Measurements from ENCODE around the gene TSHZ3. TPM values are rescaled to one million over a fixed set of nuclear protein-coding genes. Genes with fewer than 3 reads are reported as not detected.

The TSHZ3 gene
- total and polyA plus RNA-seq, 7 donors = 0.53 to 6.7 (median 2.2) TPM

DNA sequence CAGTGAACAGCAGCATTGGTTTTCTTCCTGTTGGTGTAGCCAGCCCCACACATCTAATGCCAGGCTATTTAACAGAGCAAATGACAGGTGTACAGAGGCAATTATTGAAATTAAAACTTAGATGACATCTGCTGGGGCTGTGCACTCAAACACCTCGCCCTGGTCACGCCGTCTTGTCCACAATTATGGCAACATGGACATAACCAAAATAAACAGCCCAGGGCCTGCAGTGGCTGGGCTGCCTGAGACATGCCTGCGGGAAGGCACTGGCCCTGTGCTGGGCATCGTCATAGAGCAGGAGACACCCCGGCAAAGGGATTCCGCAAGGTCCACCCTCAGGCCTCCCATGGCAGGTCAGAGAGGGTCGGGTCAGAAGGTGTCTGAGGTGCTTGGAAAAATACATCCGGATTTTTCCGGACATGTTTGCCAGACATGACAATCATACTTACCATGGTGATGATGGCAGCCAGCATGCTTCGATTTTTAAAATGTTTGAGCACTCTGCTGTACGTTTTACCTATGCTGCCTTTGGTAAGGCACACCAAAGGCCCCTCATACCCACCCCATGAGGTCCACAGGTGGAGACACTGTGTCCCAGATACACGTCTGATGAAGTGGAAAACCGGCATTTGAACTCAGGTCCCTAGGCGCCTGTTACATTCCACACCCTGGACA is 47.8 kb downstream of the TSHZ3 start:
- Histone ChIP-seq H3K27ac (no peak overlapping the region), H3K36me3 (ENCODE audit: insufficient read depth in 1 of 2, low read depth in 1 of 2) (no peaks in the 10 kb centered on the region), H3K27me3 (ENCODE audit: insufficient read depth in 3 of 3, low read length in 2 of 3) (no peaks in the 10 kb centered on the region), H3K9me3 (no peaks in the 10 kb centered on the region), H3K4me3 (no peak overlapping the region), H3K4me1 (no peaks in the 10 kb centered on the region)
- no peak for ATAC-seq
- TF ChIP-seq, protein P1, sequence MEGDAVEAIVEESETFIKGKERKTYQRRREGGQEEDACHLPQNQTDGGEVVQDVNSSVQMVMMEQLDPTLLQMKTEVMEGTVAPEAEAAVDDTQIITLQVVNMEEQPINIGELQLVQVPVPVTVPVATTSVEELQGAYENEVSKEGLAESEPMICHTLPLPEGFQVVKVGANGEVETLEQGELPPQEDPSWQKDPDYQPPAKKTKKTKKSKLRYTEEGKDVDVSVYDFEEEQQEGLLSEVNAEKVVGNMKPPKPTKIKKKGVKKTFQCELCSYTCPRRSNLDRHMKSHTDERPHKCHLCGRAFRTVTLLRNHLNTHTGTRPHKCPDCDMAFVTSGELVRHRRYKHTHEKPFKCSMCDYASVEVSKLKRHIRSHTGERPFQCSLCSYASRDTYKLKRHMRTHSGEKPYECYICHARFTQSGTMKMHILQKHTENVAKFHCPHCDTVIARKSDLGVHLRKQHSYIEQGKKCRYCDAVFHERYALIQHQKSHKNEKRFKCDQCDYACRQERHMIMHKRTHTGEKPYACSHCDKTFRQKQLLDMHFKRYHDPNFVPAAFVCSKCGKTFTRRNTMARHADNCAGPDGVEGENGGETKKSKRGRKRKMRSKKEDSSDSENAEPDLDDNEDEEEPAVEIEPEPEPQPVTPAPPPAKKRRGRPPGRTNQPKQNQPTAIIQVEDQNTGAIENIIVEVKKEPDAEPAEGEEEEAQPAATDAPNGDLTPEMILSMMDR (IDR thresholded peaks at IDR 0.05) = no peak
- intact Hi-C loops (cut with DNase I) = no loop called here
- no peak for DNase-seq
- WGBS, 3 donors = 67 to 76% (median 70%) methylated on average over 15 of the region's 15 CpGs

DNA sequence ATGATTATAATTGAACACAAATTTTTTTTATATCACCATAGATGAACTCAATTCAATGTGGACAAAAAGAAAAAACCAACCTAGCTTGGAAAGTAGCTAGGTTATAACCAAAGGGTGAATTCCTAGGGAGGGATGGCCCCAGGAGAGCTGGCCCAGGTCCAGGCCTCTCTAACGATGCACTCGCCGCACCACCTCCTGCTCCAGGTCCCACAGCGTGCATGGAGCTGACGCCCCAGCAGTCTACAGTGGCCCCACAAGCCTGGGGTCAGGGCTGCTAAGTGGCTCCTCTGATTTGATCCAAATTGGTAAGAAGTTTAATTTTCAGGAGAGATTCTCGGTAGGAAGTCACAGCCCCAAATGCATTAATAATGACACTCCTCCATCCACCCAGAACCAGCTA is 48.8 kb downstream of the TSHZ3 start:
- H3K36me3 ChIP-seq (ENCODE audit: insufficient read depth in 1 of 2, low read depth in 1 of 2) = no peaks in the 10 kb centered on the region
- H3K27ac ChIP-seq = no peak overlapping the region
- 68 to 77% (median 74%) methylated on average over 6 of the region's 6 CpGs for WGBS, 3 donors
- H3K4me3 ChIP-seq = no peak overlapping the region
- TF ChIP-seq, protein P1 (IDR thresholded peaks at IDR 0.05) = no peak
- H3K27me3 ChIP-seq (ENCODE audit: insufficient read depth in 3 of 3, low read length in 2 of 3) = no peaks in the 10 kb centered on the region
- H3K9me3 ChIP-seq = no peaks in the 10 kb centered on the region
- no peaks in the 10 kb centered on the region for H3K4me1 ChIP-seq
- ATAC-seq (no peak), DNase-seq (no peak)
- intact Hi-C loops (cut with DNase I) = no loop called here

DNA sequence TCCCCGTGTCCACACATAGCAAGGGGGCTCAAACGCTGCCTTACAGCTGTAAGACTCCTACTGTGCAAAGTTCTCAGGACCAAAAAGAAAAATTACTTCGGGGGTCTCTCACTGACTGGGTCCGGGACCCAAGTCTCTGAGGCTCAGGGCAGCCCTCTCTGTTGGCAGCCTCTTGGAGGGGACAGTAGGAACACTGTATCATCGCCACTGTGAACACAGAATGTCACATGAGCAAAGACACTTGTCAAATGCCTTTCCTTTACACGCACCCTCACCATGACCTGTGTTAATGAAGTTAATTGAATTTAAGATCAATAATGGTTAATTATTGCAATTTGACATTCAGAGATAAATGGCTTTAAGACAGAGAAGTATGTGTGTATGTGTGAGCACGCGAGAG is 49.6 kb downstream of the TSHZ3 start:
- Histone ChIP-seq H3K36me3 (ENCODE audit: insufficient read depth in 1 of 2, low read depth in 1 of 2) (no peaks in the 10 kb centered on the region), H3K4me3 (no peak overlapping the region), H3K9me3 (no peaks in the 10 kb centered on the region), H3K4me1 (no peaks in the 10 kb centered on the region), H3K27ac (no peak overlapping the region), H3K27me3 (ENCODE audit: insufficient read depth in 3 of 3, low read length in 2 of 3) (no peaks in the 10 kb centered on the region)
- intact Hi-C loops (cut with DNase I) = no loop called here
- ATAC-seq = no peak
- DNase-seq = no peak
- TF ChIP-seq, protein P1 (IDR thresholded peaks at IDR 0.05) = no peak
- WGBS, 3 donors = 85 to 93% (median 88%) methylated on average over 8 of the region's 8 CpGs

DNA sequence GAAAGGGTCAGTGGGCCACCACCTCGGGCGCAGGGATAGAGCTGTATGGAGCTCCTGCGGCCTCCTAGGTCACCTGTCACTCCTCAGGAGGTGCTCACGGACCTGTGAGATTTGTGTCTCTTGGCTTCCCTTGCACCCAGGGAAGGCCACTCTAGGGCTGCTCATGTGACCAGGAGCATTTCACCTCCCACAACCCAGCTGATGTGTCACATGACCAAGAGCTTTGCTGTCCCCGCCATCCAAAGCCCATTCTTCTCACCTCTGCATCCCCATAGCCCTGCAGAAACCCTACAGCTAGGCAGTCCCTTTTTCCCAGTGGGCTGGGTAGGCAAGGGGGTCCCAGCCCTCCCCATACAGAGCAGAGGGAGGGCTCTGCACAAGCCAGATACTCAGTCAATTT is 51.2 kb downstream of the TSHZ3 start:
- Histone ChIP-seq H3K4me1 (no peaks in the 10 kb centered on the region), H3K36me3 (ENCODE audit: insufficient read depth in 1 of 2, low read depth in 1 of 2) (no peaks in the 10 kb centered on the region), H3K9me3 (no peaks in the 10 kb centered on the region), H3K4me3 (no peak overlapping the region), H3K27ac (no peak overlapping the region), H3K27me3 (ENCODE audit: insufficient read depth in 3 of 3, low read length in 2 of 3) (no peaks in the 10 kb centered on the region)
- DNase-seq (no peak), ATAC-seq (no peak)
- intact Hi-C loops (cut with DNase I) = no loop called here
- TF ChIP-seq, protein P1 (IDR thresholded peaks at IDR 0.05) = no peak
- WGBS, 3 donors = 72 to 87% (median 74%) methylated on average over 5 of the region's 5 CpGs

Measured in psoas muscle (tissue), 8 donors.